HEK293 (cell line): ENCODE measurements around the gene MYH13.

ENCODE experiments used
- CTCF ChIA-PET: fragments of 350-600 bp; formaldehyde crosslinking; extraction: SDS; loops from one replicate; lab custom pipeline; 2021; ENCODE audit warnings: antibody characterized with exemption; lab: Yijun Ruan, JAX
- POLR2A ChIA-PET: fragments of 300-600 bp; formaldehyde crosslinking; extraction: SDS; loops from one replicate; lab custom pipeline; 2020; ENCODE audit warnings: antibody characterized with exemption, inconsistent platforms; lab: Yijun Ruan, JAX
- H3K27ac ChIP-seq: fragments of 200-500 bp; sonication (Bioruptor generic); 2 replicates; pipeline ENCODE4 v1.5.1; 2014; ENCODE audit warnings: low read depth, low read length, control low read depth, inconsistent platforms; ENCODE audit errors: extremely low read depth
- H3K36me3 ChIP-seq, 2 experiments: fragments of 200-500 bp in 1 of 2; sonication (Bioruptor generic) in 1 of 2; 1 replicate in 1 of 2; 2 replicates in 1 of 2; pipeline ENCODE4 v1.5.1; 2014 to 2017; ENCODE audit warnings: inconsistent platforms in 2 of 2, low read length in 2 of 2; ENCODE audit not compliant: control insufficient read depth in 2 of 2, insufficient read depth in 1 of 2
- H3K4me1 ChIP-seq: fragments of 200-500 bp; sonication (Bioruptor generic); 2 replicates; pipeline ENCODE4 v1.5.1; 2014; ENCODE audit warnings: mild to moderate bottlenecking, low read length, inconsistent platforms; ENCODE audit not compliant: control insufficient read depth, insufficient read depth
- H3K4me3 ChIP-seq: 2 replicates; pipeline ENCODE4 v1.5.1; 2011; ENCODE audit warnings: low read depth, mild to moderate bottlenecking, control low read depth, low read length, moderate library complexity
- H3K9me3 ChIP-seq: fragments of 200-500 bp; sonication (Bioruptor generic); 2 replicates; pipeline ENCODE4 v1.5.1; 2014; ENCODE audit warnings: low read depth, low read length, inconsistent platforms; ENCODE audit not compliant: control insufficient read depth, insufficient read depth
- CTCF ChIP-seq: fragments of 450-650 bp; formaldehyde crosslinking; IDR thresholded peaks from 2 replicates; pipeline ENCODE4 v1.5.1; 2016; ENCODE audit warnings: missing biosample characterization, missing genetic modification characterization
- FEZF1 ChIP-seq: fragments of 450-650 bp; formaldehyde crosslinking; IDR thresholded peaks from 2 replicates; pipeline ENCODE4 v1.5.1; 2016; ENCODE audit warnings: missing biosample characterization, missing genetic modification characterization
- OVOL3 ChIP-seq: fragments of 450-650 bp; formaldehyde crosslinking; IDR thresholded peaks from 2 replicates; pipeline ENCODE4 v1.5.1; 2016; ENCODE audit warnings: missing biosample characterization, missing genetic modification characterization
- PRDM10 ChIP-seq: fragments of 450-650 bp; formaldehyde crosslinking; IDR thresholded peaks from 2 replicates; pipeline ENCODE4 v1.5.1; 2016; ENCODE audit warnings: missing biosample characterization, missing genetic modification characterization
- RBAK ChIP-seq: fragments of 450-650 bp; formaldehyde crosslinking; IDR thresholded peaks from 2 replicates; pipeline ENCODE4 v1.5.1; 2016; ENCODE audit warnings: missing biosample characterization, missing genetic modification characterization
- REST ChIP-seq: fragments of 450-650 bp; formaldehyde crosslinking; IDR thresholded peaks from 2 replicates; pipeline ENCODE4 v1.5.1; 2016; ENCODE audit warnings: missing biosample characterization, missing genetic modification characterization
- WT1 ChIP-seq: fragments of 450-650 bp; formaldehyde crosslinking; IDR thresholded peaks from 2 replicates; pipeline ENCODE4 v1.5.1; 2016; ENCODE audit warnings: missing biosample characterization, missing genetic modification characterization
- ZBTB17 ChIP-seq: fragments of 450-650 bp; formaldehyde crosslinking; IDR thresholded peaks from 2 replicates; pipeline ENCODE4 v1.5.1; 2016; ENCODE audit warnings: missing biosample characterization, missing genetic modification characterization
- ZEB2 ChIP-seq: fragments of 450-650 bp; formaldehyde crosslinking; IDR thresholded peaks from 2 replicates; pipeline ENCODE4 v1.5.1; 2016; ENCODE audit warnings: missing biosample characterization, missing genetic modification characterization
- ZFHX2 ChIP-seq: fragments of 450-650 bp; formaldehyde crosslinking; conservative IDR thresholded peaks from 2 replicates; pipeline ENCODE4 v1.5.1; 2016; ENCODE audit warnings: missing biosample characterization, missing genetic modification characterization
- ZNF175 ChIP-seq: fragments of 450-650 bp; formaldehyde crosslinking; IDR thresholded peaks from 2 replicates; pipeline ENCODE4 v1.5.1; 2016; ENCODE audit warnings: missing biosample characterization, missing genetic modification characterization
- ZNF280D ChIP-seq: fragments of 450-650 bp; formaldehyde crosslinking; IDR thresholded peaks from 2 replicates; pipeline ENCODE4 v1.5.1; 2016; ENCODE audit warnings: missing biosample characterization, missing genetic modification characterization
- ZNF362 ChIP-seq: fragments of 450-650 bp; formaldehyde crosslinking; IDR thresholded peaks from 2 replicates; pipeline ENCODE4 v1.5.1; 2016; ENCODE audit warnings: missing biosample characterization, missing genetic modification characterization
- ZNF37A ChIP-seq: fragments of 450-650 bp; IDR thresholded peaks from 2 replicates; pipeline ENCODE4 v1.5.1; 2018; ENCODE audit warnings: missing biosample characterization, missing genetic modification characterization
- ZNF404 ChIP-seq: fragments of 450-650 bp; formaldehyde crosslinking; IDR thresholded peaks from 2 replicates; pipeline ENCODE4 v1.5.1; 2017; ENCODE audit warnings: missing biosample characterization, missing genetic modification characterization
- ZNF610 ChIP-seq: fragments of 450-650 bp; formaldehyde crosslinking; IDR thresholded peaks from 2 replicates; pipeline ENCODE4 v1.5.1; 2016; ENCODE audit warnings: missing biosample characterization, missing genetic modification characterization, borderline replicate concordance
- ZNF654 ChIP-seq: fragments of 450-650 bp; formaldehyde crosslinking; IDR thresholded peaks from 2 replicates; pipeline ENCODE4 v1.5.1; 2016; ENCODE audit warnings: low read depth, missing biosample characterization, missing genetic modification characterization
- ZNF658 ChIP-seq: fragments of 450-650 bp; formaldehyde crosslinking; IDR thresholded peaks from 2 replicates; pipeline ENCODE4; 2016; ENCODE audit warnings: missing biosample characterization, missing genetic modification characterization
- ZNF660 ChIP-seq: fragments of 450-650 bp; IDR thresholded peaks from 2 replicates; pipeline ENCODE4 v1.5.1; 2018; ENCODE audit warnings: missing biosample characterization, mild to moderate bottlenecking, missing genetic modification characterization
- ZNF670 ChIP-seq: fragments of 450-650 bp; formaldehyde crosslinking; IDR thresholded peaks from 2 replicates; pipeline ENCODE4 v1.5.1; 2016; ENCODE audit warnings: missing biosample characterization, missing genetic modification characterization, low read depth
- ZNF692 ChIP-seq: fragments of 450-650 bp; formaldehyde crosslinking; IDR thresholded peaks from 2 replicates; pipeline ENCODE4 v1.5.1; 2016; ENCODE audit warnings: missing biosample characterization, missing genetic modification characterization
- ZNF701 ChIP-seq: fragments of 450-650 bp; formaldehyde crosslinking; IDR thresholded peaks from 2 replicates; pipeline ENCODE4 v1.5.1; 2016; ENCODE audit warnings: missing biosample characterization, missing genetic modification characterization
- ZNF76 ChIP-seq: fragments of 450-650 bp; formaldehyde crosslinking; IDR thresholded peaks from 2 replicates; pipeline ENCODE4; 2016; ENCODE audit warnings: low read depth, missing biosample characterization, missing genetic modification characterization, borderline replicate concordance
- ZXDB ChIP-seq: fragments of 450-650 bp; formaldehyde crosslinking; IDR thresholded peaks from 2 replicates; pipeline ENCODE4 v1.5.1; 2016; ENCODE audit warnings: missing biosample characterization, missing genetic modification characterization

MYH13 gene

GRCh38 chr17:10295728-10296343 is 77.0 kb downstream of the MYH13 start:
- Histone ChIP-seq H3K4me3 (no peak overlapping the region), H3K4me1 (no peaks in the 10 kb centered on the region), H3K9me3 (no peaks in the 10 kb centered on the region), H3K27ac (no peak overlapping the region), H3K36me3 (no peaks in the 10 kb centered on the region)
- CTCF ChIA-PET: interaction anchor here (0.5 to 11.6 kb wide), 45 partner anchors 10 to 444 kb away, joined by 3 to 326 read pairs (median 4); no protein-coding TSS in a partner anchor
- POLR2A ChIA-PET: no interaction called here
- TF ChIP-seq ZNF658 (tag by site-specific recombination) (no peak), WT1 (tag by site-specific recombination) (no peak), ZNF692 (tag by site-specific recombination) (no peak), ZNF610 (no peak), ZNF37A (no peak), ZNF654 (tag by site-specific recombination) (peak; percentile 91), ZNF670 (no peak), FEZF1 (tag by site-specific recombination) (no peak), ZNF660 (tag by site-specific recombination) (peak; percentile 64; the same call in 1 of the 2 replicates), REST (tag by site-specific recombination) (0 out of 2 replicates have a peak, but pooled peaks have one; percentile 39), ZNF280D (tag by site-specific recombination) (no peak), ZNF175 (tag by site-specific recombination) (no peak), ZEB2 (tag by site-specific recombination) (no peak), ZBTB17 (no peak), ZNF362 (tag by site-specific recombination) (no peak), PRDM10 (no peak), ZNF76 (tag by site-specific recombination) (no peak), ZFHX2 (tag by site-specific recombination) (no peak), ZNF404 (tag by site-specific recombination) (no peak), CTCF (tag by site-specific recombination) (peak; percentile 64; the same call in 1 of the 2 replicates), OVOL3 (tag by site-specific recombination) (no peak), ZNF701 (tag by site-specific recombination) (no peak), RBAK (no peak), ZXDB (tag by site-specific recombination) (no peak)
